Measurements from ENCODE around the gene WDR76.

Gene WDR76

DNA sequence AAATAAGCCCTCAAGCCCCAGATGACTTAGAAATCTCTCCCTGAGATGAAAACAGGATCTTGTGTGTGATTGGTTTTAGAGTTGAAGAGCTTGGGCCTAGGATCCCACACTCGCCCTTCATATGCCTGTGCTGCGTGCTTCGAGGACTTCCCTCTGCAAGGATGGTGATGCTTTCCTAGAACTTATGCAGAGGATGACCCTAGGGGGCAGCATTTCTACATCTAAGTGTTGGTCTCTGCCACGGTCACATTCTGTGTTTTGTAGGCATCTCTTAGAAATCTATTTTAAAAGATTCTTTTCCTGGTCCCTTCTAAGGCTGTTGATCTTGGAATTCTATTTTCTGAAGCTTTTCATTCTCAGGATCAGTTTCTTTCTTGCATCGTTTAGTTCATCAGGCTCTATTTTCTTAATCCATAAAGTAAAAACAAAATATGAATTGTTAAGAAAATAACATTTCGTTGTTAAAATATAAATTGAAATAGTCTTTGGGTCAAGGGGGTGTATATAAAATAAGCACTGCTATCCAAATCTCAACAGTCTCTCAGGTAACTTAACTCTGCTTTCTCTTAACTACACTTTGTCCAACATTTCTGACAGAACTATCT, 45.7 kb downstream of the WDR76 start:
- TF ChIP-seq JUND (IDR thresholded peaks at IDR 0.05; ENCODE audit: low read depth): no peak
- in situ Hi-C loops (cut with HindIII; ENCODE audit: low pct_unique_long_range_greater_than_20kb, low sequenced_read_pairs): no loop called here
- DNase-seq (ENCODE audit: low read depth in 1 of 2, low spot score in 1 of 2): peak; percentile 51 to 77

GRCh38 chr15:43873651-43874050, 46.8 kb downstream of the WDR76 start:
- in situ Hi-C loops (cut with HindIII; ENCODE audit: low pct_unique_long_range_greater_than_20kb, low sequenced_read_pairs): no loop called here
- TF ChIP-seq JUND (IDR thresholded peaks at IDR 0.05; ENCODE audit: low read depth): no peak
- DNase-seq (ENCODE audit: low read depth in 1 of 2, low spot score in 1 of 2): no peak

- DNase-seq (ENCODE audit: low read depth in 1 of 2, low spot score in 1 of 2): no peak
- in situ Hi-C loops (cut with HindIII; ENCODE audit: low pct_unique_long_range_greater_than_20kb, low sequenced_read_pairs): no loop called here
- TF ChIP-seq JUND (IDR thresholded peaks at IDR 0.05; ENCODE audit: low read depth): no peak
Observed at GRCh38 chr15:43876872-43877271, 50.1 kb downstream of the WDR76 start.

DNA sequence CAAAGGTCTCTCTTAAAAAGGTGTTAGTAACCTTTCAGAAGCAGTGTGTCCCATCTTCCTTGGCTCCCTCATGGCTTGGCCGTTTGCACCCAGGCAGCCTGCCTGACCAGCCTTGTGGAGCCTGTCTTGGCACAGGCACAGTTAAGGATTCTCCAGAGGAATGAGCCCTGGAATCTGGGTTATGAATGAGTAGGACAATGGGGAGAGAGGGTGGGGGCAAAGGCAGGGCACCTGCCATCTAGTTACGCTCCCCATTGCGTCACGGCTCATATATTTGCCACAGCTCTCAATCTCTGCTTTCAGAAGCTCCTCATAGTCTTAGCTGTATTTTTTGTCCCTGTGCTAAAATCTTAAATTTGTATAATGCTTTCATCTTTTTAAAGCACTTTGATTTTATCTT, 50.6 kb downstream of the WDR76 start:
- TF ChIP-seq JUND (IDR thresholded peaks at IDR 0.05; ENCODE audit: low read depth): no peak
- in situ Hi-C loops (cut with HindIII; ENCODE audit: low pct_unique_long_range_greater_than_20kb, low sequenced_read_pairs): no loop called here
- no peak for DNase-seq (ENCODE audit: low read depth in 1 of 2, low spot score in 1 of 2)

DNA sequence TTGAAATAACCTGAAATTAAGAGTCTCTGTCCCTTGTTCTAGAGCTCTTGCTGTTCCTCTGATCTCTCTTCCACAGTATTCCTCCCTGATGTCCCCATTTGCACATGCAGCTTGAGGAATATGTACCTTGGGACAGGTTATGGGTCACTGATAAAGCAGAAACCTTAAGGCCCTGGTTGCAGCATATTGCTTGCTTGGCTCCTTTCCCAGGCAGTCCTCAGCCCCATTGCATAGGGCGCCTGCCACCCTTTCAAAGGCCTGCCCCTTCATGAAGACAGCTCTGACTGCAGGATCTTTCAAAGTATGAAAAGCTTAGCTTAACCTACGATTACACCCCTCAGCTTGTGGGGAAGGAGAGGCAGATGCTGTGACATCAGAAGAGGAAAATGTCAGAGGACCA, 51.6 kb downstream of the WDR76 start:
- TF ChIP-seq JUND (IDR thresholded peaks at IDR 0.05; ENCODE audit: low read depth): no peak
- in situ Hi-C loops (cut with HindIII; ENCODE audit: low pct_unique_long_range_greater_than_20kb, low sequenced_read_pairs): no loop called here
- DNase-seq (ENCODE audit: low read depth in 1 of 2, low spot score in 1 of 2): no peak

DNA sequence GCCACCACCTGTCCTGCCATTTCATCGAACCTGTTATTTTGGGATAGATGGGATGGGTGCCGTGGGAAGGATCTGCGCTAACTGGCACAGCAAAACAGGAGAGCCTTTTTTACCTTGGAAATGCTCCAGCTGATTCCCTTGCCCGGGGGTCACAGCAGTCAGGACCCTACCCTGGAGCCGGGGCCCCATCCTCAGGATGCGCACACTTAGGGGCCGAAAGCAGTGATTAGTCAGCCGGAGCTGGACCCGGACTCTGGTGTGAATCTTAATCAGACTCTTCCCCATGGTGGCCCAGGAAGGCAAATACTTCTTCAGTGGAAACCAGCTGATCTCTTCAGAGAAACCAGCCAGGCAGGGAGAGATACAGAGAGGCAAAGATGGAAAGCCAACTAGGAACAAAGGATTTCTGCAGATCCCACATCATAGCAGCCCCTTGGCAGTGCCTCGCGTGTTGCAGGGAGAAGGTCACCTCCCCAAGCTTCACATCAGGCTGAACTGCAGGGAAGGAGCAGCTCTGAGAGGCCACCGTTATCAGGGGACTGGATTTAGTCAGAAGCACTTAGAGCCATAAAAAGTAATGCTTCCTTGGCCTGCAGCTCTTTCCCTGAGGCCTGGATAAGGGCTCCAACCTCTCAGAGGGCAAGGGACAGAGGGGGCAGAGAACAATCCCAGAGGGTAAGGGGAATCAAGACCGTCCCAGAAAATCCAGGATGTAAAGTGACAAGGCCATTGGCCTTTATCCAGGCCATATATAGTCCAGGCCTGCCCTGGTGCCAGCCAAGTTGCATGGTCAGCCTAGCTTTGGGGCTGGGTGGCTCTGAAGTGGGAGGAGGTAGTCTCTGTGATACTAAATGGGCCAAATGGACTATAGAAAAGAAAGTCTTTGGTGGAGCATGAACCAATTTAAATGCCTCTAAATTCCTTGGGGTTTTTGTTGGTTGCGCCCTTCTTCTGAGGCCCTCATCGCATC, 52.9 kb downstream of the WDR76 start:
- in situ Hi-C loops (cut with HindIII; ENCODE audit: low pct_unique_long_range_greater_than_20kb, low sequenced_read_pairs): no loop called here

DNA sequence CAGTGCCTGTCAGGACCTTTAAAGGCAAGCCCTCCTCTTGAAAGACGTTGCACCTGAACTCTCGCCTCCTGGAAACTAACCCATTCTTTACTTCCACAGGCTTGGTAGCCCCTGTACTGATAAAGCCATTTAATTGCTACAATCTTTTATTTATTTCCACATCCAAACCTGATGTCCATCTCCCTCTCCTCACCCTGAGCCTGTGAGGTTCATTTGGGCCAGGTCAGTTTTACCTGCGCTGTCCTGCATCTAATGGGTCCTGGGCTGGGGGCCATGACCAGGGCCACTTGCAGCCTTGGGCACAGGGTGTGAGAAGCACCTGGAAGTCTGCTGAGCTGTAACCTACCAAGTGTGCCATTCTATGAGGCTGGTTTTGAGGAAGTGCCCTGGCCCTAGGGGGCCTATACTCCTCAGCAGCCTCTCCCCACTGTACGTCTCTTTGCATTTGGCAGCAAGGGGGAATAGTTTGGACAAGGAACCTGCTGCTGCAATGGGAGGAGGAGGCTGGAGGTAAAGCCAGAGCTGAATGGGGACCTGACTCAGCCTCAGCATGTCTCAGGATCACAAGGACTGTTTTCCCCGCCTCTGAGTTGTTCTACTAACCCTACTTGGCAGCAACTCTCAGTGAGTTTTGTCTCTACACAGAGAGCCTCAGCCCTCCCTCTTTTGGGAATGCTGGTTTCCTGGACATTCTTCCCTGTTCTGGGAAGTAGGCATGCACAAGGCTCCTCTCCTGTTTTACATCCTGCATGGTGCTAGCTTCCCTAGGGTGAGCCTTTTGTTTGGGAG, 53.8 kb downstream of the WDR76 start:
- TF ChIP-seq JUND (IDR thresholded peaks at IDR 0.05; ENCODE audit: low read depth): no peak
- no peak for DNase-seq (ENCODE audit: low read depth in 1 of 2, low spot score in 1 of 2)
- in situ Hi-C loops (cut with HindIII; ENCODE audit: low pct_unique_long_range_greater_than_20kb, low sequenced_read_pairs): no loop called here

More for the DNA sequence above, 52.9 kb downstream of the WDR76 start:
- no peak for DNase-seq (ENCODE audit: low read depth in 1 of 2, low spot score in 1 of 2)
- TF ChIP-seq JUND (IDR thresholded peaks at IDR 0.05; ENCODE audit: low read depth): no peak

GRCh38 chr15:43881245-43881644, 54.4 kb downstream of the WDR76 start:
- no peak for TF ChIP-seq JUND (IDR thresholded peaks at IDR 0.05; ENCODE audit: low read depth)
- no peak for DNase-seq (ENCODE audit: low read depth in 1 of 2, low spot score in 1 of 2)
- in situ Hi-C loops (cut with HindIII; ENCODE audit: low pct_unique_long_range_greater_than_20kb, low sequenced_read_pairs): no loop called here

- in situ Hi-C loops (cut with HindIII; ENCODE audit: low pct_unique_long_range_greater_than_20kb, low sequenced_read_pairs): no loop called here
- DNase-seq (ENCODE audit: low read depth in 1 of 2, low spot score in 1 of 2): peak in 1 of 2 experiments; percentile 25
- no peak for TF ChIP-seq JUND (IDR thresholded peaks at IDR 0.05; ENCODE audit: low read depth)
Observed at GRCh38 chr15:43881944-43882343, 55.1 kb downstream of the WDR76 start.

DNA sequence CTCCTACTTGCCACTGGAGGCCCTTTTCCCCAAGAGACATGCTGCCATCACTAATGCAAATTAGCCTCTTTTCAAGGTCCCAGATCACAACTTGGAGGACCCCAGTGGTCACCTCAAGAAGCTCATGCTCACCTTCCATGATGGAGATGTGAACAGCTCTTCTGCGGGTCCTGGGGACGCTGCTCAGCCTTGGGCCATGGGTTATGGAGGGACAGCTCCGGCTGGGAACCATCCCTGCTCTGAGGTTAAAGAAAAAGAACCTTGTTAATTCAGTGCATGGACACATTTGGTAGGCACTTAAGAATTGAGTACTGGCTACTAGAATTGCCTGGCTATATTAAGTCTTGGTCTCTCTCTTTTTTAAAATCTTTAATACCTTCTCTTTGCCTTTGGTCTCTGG, 56.8 kb downstream of the WDR76 start:
- no peak for DNase-seq (ENCODE audit: low read depth in 1 of 2, low spot score in 1 of 2)
- no peak for TF ChIP-seq JUND (IDR thresholded peaks at IDR 0.05; ENCODE audit: low read depth)
- in situ Hi-C loops (cut with HindIII; ENCODE audit: low pct_unique_long_range_greater_than_20kb, low sequenced_read_pairs): no loop called here

- no peak for TF ChIP-seq JUND (IDR thresholded peaks at IDR 0.05; ENCODE audit: low read depth)
- in situ Hi-C loops (cut with HindIII; ENCODE audit: low pct_unique_long_range_greater_than_20kb, low sequenced_read_pairs): no loop called here
- no peak for DNase-seq (ENCODE audit: low read depth in 1 of 2, low spot score in 1 of 2)
Observed at GRCh38 chr15:43886558-43886957, 59.8 kb downstream of the WDR76 start.

DNA sequence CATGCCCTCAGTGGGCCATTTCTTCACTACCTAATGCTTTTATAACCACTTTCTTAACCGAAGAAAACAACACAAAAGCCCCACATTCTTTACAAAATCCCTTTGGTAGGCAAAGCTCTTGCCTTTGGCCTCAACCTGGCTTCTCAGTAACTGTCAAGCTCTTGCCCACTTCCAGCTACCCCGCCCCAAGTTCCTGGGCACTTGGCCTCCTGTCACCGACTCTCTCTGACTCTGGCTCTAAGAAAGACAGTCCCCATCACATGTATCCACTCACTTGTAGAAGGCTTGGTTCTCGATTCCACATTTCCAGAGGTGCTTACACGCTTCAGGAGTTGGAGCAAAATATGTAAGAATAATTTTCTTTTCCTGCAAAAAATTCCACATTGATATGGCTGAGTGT, 61.1 kb downstream of the WDR76 start:
- DNase-seq (ENCODE audit: low read depth in 1 of 2, low spot score in 1 of 2): no peak
- in situ Hi-C loops (cut with HindIII; ENCODE audit: low pct_unique_long_range_greater_than_20kb, low sequenced_read_pairs): no loop called here
- no peak for TF ChIP-seq JUND (IDR thresholded peaks at IDR 0.05; ENCODE audit: low read depth)

- in situ Hi-C loops (cut with HindIII; ENCODE audit: low pct_unique_long_range_greater_than_20kb, low sequenced_read_pairs): no loop called here
- DNase-seq (ENCODE audit: low read depth in 1 of 2, low spot score in 1 of 2): no peak
- TF ChIP-seq JUND (IDR thresholded peaks at IDR 0.05; ENCODE audit: low read depth): no peak
Observed at GRCh38 chr15:43889042-43889441, 62.2 kb downstream of the WDR76 start.

Measured in T47D (cell line).